HCT116 (cell line): ENCODE results near the gene CMIP. TPM values are rescaled to one million over a fixed set of nuclear protein-coding genes. Genes with fewer than 3 reads are reported as not detected.

Source experiments
- ATAC-seq: fragments of 200-7000 bp; cut with Tn5 transposase; 2 replicates; pipeline ENCODE4 v1.9.1; 2020; ENCODE audit warnings: mild to moderate bottlenecking, moderate library complexity
- BruUV-seq: library from RNA; stranded (reverse); fragments of 400-500 nt; replicated peaks from 2 replicates; lab custom pipeline; 2021; lab: Mats Ljungman, UMichigan
- CTCF ChIA-PET: fragments of 300-600 bp; sonication (Branson Sonifier 250); formaldehyde crosslinking; loops from one replicate; lab custom pipeline; 2021; ENCODE audit warnings: antibody characterized with exemption; lab: Charles Lee
- POLR2A ChIA-PET: fragments of 300-600, 350-600 bp; sonication (Branson Sonifier 250); formaldehyde crosslinking; loops from one replicate; lab custom pipeline; 2021; ENCODE audit warnings: antibody characterized with exemption; lab: Charles Lee
- RAD21 ChIA-PET, 2 experiments: fragments of 300-600 bp; sonication (Branson Sonifier 250); formaldehyde crosslinking; loops; one replicate each; lab custom pipeline; 2023; ENCODE audit warnings: low total read pairs in 2 of 2; ENCODE audit not compliant: uncharacterized antibody in 2 of 2, unreplicated experiment in 2 of 2, low non-redundant PET in 1 of 2; lab: Charles Lee
- DNase-seq: peaks from one replicate; pipeline ENCODE4 v3.0.0-alpha.2; 2010; ENCODE audit warnings: low read depth, low spot score
- H2AFZ ChIP-seq: fragments of 200-600 bp; shearing (Covaris generic), sonication (generic); 2 replicates; pipeline ENCODE4 v1.6.1; 2017; ENCODE audit warnings: low read depth, mixed run types, mixed read lengths, antibody characterized with exemption, low read length; ENCODE audit not compliant: poor library complexity, severe bottlenecking
- H3K27ac ChIP-seq: 2 replicates; pipeline ENCODE4 v1.5.1; 2012; ENCODE audit warnings: low read depth, low read length
- H3K27me3 ChIP-seq: fragments of 200-600 bp; sonication (generic); 2 replicates; pipeline ENCODE4 v1.6.1; 2016; ENCODE audit warnings: mixed run types, low read length, mixed read lengths; ENCODE audit not compliant: insufficient read depth
- H3K36me3 ChIP-seq, 2 experiments: fragments of 200-500 bp in 1 of 2; fragments of 200-600 bp in 1 of 2; sonication (Bioruptor generic) in 1 of 2; sonication (generic) in 1 of 2; 2 replicates each; pipeline versions ENCODE4 v1.5.1 to v1.6.1; 2014 to 2016; ENCODE audit warnings: low read length in 2 of 2, inconsistent platforms in 1 of 2, mixed read lengths in 1 of 2, mixed run types in 1 of 2; ENCODE audit not compliant: insufficient read depth in 2 of 2, control insufficient read depth in 1 of 2
- H3K4me1 ChIP-seq, 2 experiments: fragments of 200-600 bp in 1 of 2; sonication (generic) in 1 of 2; 2 replicates each; pipeline versions ENCODE4 v1.5.1 to v1.6.1; 2012 to 2017; ENCODE audit warnings: low read length in 2 of 2, inconsistent platforms in 1 of 2, mild to moderate bottlenecking in 1 of 2, mixed read lengths in 1 of 2, mixed run types in 1 of 2, moderate library complexity in 1 of 2; ENCODE audit not compliant: insufficient read depth in 2 of 2, control insufficient read depth in 1 of 2
- H3K4me2 ChIP-seq: fragments of 200-600 bp; sonication (generic); 2 replicates; pipeline ENCODE4 v1.6.1; 2017; ENCODE audit warnings: mixed run types, low read length, mixed read lengths
- H3K4me3 ChIP-seq, 2 experiments: fragments of 200-600 bp in 1 of 2; sonication (generic) in 1 of 2; replicated peaks in 1 of 2; 2 replicates each; pipeline ENCODE4 v1.5.1; 2011 to 2016; ENCODE audit warnings: low read length in 2 of 2, control low read depth in 1 of 2, low read depth in 1 of 2, mild to moderate bottlenecking in 1 of 2, mixed read lengths in 1 of 2, mixed run types in 1 of 2
- H3K79me2 ChIP-seq: fragments of 200-600 bp; sonication (generic); 2 replicates; pipeline ENCODE4 v1.6.1; 2017; ENCODE audit warnings: mild to moderate bottlenecking, mixed run types, low read length, moderate library complexity, mixed read lengths; ENCODE audit not compliant: insufficient read depth
- H3K9ac ChIP-seq: fragments of 200-600 bp; sonication (generic); 2 replicates; pipeline ENCODE4 v1.6.1; 2016; ENCODE audit warnings: low read length, mixed read lengths
- H3K9me2 ChIP-seq: fragments of 200-600 bp; sonication (generic), shearing (Covaris generic); 2 replicates; pipeline ENCODE4 v1.6.1; 2017; ENCODE audit warnings: mixed run types, mild to moderate bottlenecking, moderate library complexity; ENCODE audit not compliant: insufficient read depth
- H3K9me3 ChIP-seq, 2 experiments: fragments of 200-500 bp in 1 of 2; fragments of 200-600 bp in 1 of 2; sonication (Bioruptor generic) in 1 of 2; sonication (generic) in 1 of 2; 2 replicates each; pipeline ENCODE4 v1.6.1; 2014 to 2017; ENCODE audit warnings: low read length in 2 of 2, mixed read lengths in 2 of 2, inconsistent platforms in 1 of 2, low read depth in 1 of 2, mild to moderate bottlenecking in 1 of 2, mixed run types in 1 of 2, moderate library complexity in 1 of 2; ENCODE audit not compliant: control insufficient read depth in 1 of 2, insufficient read depth in 1 of 2
- H4K20me1 ChIP-seq: fragments of 200-600 bp; sonication (generic), shearing (Covaris generic); 2 replicates; pipeline ENCODE4 v1.6.1; 2017; ENCODE audit warnings: mixed run types, mild to moderate bottlenecking, moderate library complexity; ENCODE audit not compliant: insufficient read depth
- ATF3 ChIP-seq: IDR thresholded peaks from 2 replicates; pipeline ENCODE4 v1.6.1; 2012
- CBX3 ChIP-seq: IDR thresholded peaks from 2 replicates; pipeline ENCODE4 v1.6.1; 2012; ENCODE audit warnings: low read depth
- CEBPB ChIP-seq: IDR thresholded peaks from 2 replicates; pipeline ENCODE4 v1.6.1; 2012; ENCODE audit warnings: low read depth
- ELF1 ChIP-seq: IDR thresholded peaks from 2 replicates; pipeline ENCODE4 v1.6.1; 2012; ENCODE audit warnings: low read depth, borderline replicate concordance
- EZH2 ChIP-seq: fragments of 200-600 bp; sonication (generic); IDR thresholded peaks from 2 replicates; pipeline ENCODE4 v1.6.1; 2017; ENCODE audit warnings: antibody characterized with exemption, mixed run types
- FOSL1 ChIP-seq: IDR thresholded peaks from 2 replicates; pipeline ENCODE4 v1.6.1; 2012; ENCODE audit warnings: low read depth
- JUND ChIP-seq: IDR thresholded peaks from 2 replicates; pipeline ENCODE4 v1.6.1; 2012
- POLR2A ChIP-seq: IDR thresholded peaks from 2 replicates; pipeline ENCODE4 v1.7.0; 2011; ENCODE audit warnings: borderline replicate concordance; ENCODE audit not compliant: insufficient read depth, insufficient read length; ENCODE audit errors: extremely low read depth
- POLR2AphosphoS5 ChIP-seq: IDR thresholded peaks from 2 replicates; pipeline ENCODE4 v1.6.1; 2011; ENCODE audit warnings: mild to moderate bottlenecking, low read depth, low read length, moderate library complexity
- RAD21 ChIP-seq: IDR thresholded peaks from 2 replicates; pipeline ENCODE4 v1.6.1; 2012; ENCODE audit warnings: low read depth, mild to moderate bottlenecking
- SIN3A ChIP-seq: IDR thresholded peaks from 2 replicates; pipeline ENCODE4 v1.6.1; 2012; ENCODE audit warnings: low read depth
- SP1 ChIP-seq: IDR thresholded peaks from 2 replicates; pipeline ENCODE4 v1.6.1; 2012; ENCODE audit warnings: low read depth
- SRF ChIP-seq: IDR thresholded peaks from 2 replicates; pipeline ENCODE4 v1.6.1; 2012; ENCODE audit warnings: low read depth
- TCF7L2 ChIP-seq: IDR thresholded peaks from 2 replicates; pipeline ENCODE4 v1.7.0; 2011; ENCODE audit warnings: borderline replicate concordance, inconsistent platforms; ENCODE audit not compliant: insufficient read depth, insufficient read length; ENCODE audit errors: extremely low read depth
- YY1 ChIP-seq: IDR thresholded peaks from 2 replicates; pipeline ENCODE4 v1.6.1; 2011; ENCODE audit warnings: low read length, low read depth, moderate library complexity, mild to moderate bottlenecking; ENCODE audit not compliant: insufficient replicate concordance; ENCODE audit errors: extremely low read depth
- ZBTB33 ChIP-seq: IDR thresholded peaks from 2 replicates; pipeline ENCODE4 v1.6.1; 2011; ENCODE audit warnings: mild to moderate bottlenecking, low read length, moderate library complexity; ENCODE audit not compliant: insufficient replicate concordance; ENCODE audit errors: extremely low read depth
- ZNF274 ChIP-seq: fragments of 200-500 bp; sonication (Bioruptor generic); IDR thresholded peaks from 2 replicates; pipeline ENCODE4 v1.6.1; 2014; ENCODE audit warnings: mild to moderate bottlenecking, low read depth, low read length, inconsistent platforms
- intact Hi-C: fragments of 100-400 bp; cut with micrococcal nuclease; formaldehyde crosslinking; loops from 2 replicates; pipeline ENCODE4 v1.10.0; 2022
- total RNA-seq: library from RNA; stranded (reverse); gene quantifications from one replicate; pipeline ENCODE4 v1.2.1, GENCODE V29; 2021; ENCODE audit not compliant: unreplicated experiment
- TF ChIP-seq, protein P1 (sequence below), 3 experiments: fragments of 200-600 bp in 1 of 3; sonication (generic) in 1 of 3; IDR thresholded peaks in 2 of 3; conservative IDR thresholded peaks in 1 of 3; 2 replicates each; pipeline ENCODE4 v1.5.1; 2012 to 2017; ENCODE audit warnings: low read depth in 2 of 3, low read length in 2 of 3, antibody characterized with exemption in 1 of 3, borderline replicate concordance in 1 of 3, control low read depth in 1 of 3, mild to moderate bottlenecking in 1 of 3, mixed read lengths in 1 of 3, mixed run types in 1 of 3, moderate library complexity in 1 of 3; ENCODE audit not compliant: insufficient read depth in 1 of 3
- TF ChIP-seq, protein P2 (sequence below): IDR thresholded peaks from 2 replicates; pipeline ENCODE4 v1.6.1; 2012; ENCODE audit warnings: low read depth

Gene CMIP
- total RNA-seq, 1 experiment from 2014 or later = 64.6 TPM

DNA sequence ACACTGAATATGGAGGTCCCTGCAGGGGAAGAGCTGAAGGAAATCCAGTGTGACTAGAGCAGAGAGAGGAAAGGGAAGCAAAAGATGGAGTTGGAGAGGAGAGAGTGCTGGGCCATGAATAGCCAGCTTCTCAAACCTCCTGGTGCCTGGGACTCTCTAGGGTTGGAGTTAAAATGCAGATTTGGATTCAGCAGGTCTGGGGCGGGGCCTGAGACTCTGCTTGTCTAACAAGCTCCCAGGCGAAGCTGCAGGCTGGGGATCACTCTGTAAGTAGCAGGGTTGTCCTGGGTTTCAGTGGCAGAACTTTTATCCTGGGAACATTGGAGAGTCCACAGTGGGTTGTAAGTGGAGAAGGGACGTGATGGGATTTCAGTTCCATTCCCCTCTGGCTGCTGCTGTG, 231.1 kb downstream of the CMIP start:
- H3K9ac ChIP-seq = no peak overlapping the region
- ATAC-seq (no peak), DNase-seq (no peak)
- H2AFZ ChIP-seq = no peak overlapping the region
- H3K27me3 ChIP-seq = no peaks in the 10 kb centered on the region
- H3K36me3 ChIP-seq = peaks cover 7 to 32% of the 10 kb centered on the region in 2 experiments; a peak in 3 of 4 replicates
- H3K27ac ChIP-seq = no peak overlapping the region
- CTCF ChIA-PET = no interaction called here
- no peaks in the 10 kb centered on the region for H3K9me2 ChIP-seq
- H3K79me2 ChIP-seq = no peaks in the 10 kb centered on the region; the same call in 1 of the 2 replicates
- no peaks in the 10 kb centered on the region for H4K20me1 ChIP-seq
- POLR2A ChIA-PET = no interaction called here
- TF ChIP-seq POLR2AphosphoS5 (no peak), ZBTB33 (no peak), JUND (no peak), ZNF274 (no peak), EZH2 (no peak), CBX3 (no peak), YY1 (no peak), ATF3 (no peak), CEBPB (no peak), ELF1 (no peak), TCF7L2 (no peak), SIN3A (no peak), RAD21 (no peak), SP1 (no peak), SRF (no peak), POLR2A (no peak), FOSL1 (no peak)
- TF ChIP-seq, protein P1, sequence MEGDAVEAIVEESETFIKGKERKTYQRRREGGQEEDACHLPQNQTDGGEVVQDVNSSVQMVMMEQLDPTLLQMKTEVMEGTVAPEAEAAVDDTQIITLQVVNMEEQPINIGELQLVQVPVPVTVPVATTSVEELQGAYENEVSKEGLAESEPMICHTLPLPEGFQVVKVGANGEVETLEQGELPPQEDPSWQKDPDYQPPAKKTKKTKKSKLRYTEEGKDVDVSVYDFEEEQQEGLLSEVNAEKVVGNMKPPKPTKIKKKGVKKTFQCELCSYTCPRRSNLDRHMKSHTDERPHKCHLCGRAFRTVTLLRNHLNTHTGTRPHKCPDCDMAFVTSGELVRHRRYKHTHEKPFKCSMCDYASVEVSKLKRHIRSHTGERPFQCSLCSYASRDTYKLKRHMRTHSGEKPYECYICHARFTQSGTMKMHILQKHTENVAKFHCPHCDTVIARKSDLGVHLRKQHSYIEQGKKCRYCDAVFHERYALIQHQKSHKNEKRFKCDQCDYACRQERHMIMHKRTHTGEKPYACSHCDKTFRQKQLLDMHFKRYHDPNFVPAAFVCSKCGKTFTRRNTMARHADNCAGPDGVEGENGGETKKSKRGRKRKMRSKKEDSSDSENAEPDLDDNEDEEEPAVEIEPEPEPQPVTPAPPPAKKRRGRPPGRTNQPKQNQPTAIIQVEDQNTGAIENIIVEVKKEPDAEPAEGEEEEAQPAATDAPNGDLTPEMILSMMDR (IDR thresholded peaks at IDR 0.05 in 2 of 3, conservative IDR thresholded peaks at IDR 0.05 in 1 of 3; ENCODE audit: borderline replicate concordance in 1 of 3, insufficient read depth in 1 of 3, low read depth in 2 of 3, low read length in 2 of 3) = no peak
- TF ChIP-seq, protein P2, sequence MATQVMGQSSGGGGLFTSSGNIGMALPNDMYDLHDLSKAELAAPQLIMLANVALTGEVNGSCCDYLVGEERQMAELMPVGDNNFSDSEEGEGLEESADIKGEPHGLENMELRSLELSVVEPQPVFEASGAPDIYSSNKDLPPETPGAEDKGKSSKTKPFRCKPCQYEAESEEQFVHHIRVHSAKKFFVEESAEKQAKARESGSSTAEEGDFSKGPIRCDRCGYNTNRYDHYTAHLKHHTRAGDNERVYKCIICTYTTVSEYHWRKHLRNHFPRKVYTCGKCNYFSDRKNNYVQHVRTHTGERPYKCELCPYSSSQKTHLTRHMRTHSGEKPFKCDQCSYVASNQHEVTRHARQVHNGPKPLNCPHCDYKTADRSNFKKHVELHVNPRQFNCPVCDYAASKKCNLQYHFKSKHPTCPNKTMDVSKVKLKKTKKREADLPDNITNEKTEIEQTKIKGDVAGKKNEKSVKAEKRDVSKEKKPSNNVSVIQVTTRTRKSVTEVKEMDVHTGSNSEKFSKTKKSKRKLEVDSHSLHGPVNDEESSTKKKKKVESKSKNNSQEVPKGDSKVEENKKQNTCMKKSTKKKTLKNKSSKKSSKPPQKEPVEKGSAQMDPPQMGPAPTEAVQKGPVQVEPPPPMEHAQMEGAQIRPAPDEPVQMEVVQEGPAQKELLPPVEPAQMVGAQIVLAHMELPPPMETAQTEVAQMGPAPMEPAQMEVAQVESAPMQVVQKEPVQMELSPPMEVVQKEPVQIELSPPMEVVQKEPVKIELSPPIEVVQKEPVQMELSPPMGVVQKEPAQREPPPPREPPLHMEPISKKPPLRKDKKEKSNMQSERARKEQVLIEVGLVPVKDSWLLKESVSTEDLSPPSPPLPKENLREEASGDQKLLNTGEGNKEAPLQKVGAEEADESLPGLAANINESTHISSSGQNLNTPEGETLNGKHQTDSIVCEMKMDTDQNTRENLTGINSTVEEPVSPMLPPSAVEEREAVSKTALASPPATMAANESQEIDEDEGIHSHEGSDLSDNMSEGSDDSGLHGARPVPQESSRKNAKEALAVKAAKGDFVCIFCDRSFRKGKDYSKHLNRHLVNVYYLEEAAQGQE = no peak
- H3K4me3 ChIP-seq = no peak overlapping the region
- intact Hi-C loops = no loop called here
- H3K4me2 ChIP-seq = no peak overlapping the region
- H3K4me1 ChIP-seq = no peaks in the 10 kb centered on the region
- RAD21 ChIA-PET = no interaction called here
- H3K9me3 ChIP-seq = no peaks in the 10 kb centered on the region
- BruUV-seq = no TSS peak
